Transverse colon (tissue), 4 donors: ENCODE measurements around the gene C4orf51. TPM values are rescaled to one million over a fixed set of nuclear protein-coding genes. Genes with fewer than 3 reads are reported as not detected.

ENCODE experiments used
- DNase-seq: peaks from one replicate; pipeline ENCODE4 v3.0.0-alpha.2; 2019
- H3K27ac ChIP-seq, 4 donors: fragments of 200-600 bp; sonication (generic); 2 replicates each; pipeline ENCODE4 v1.5.1; 2016 to 2018; ENCODE audit warnings: inconsistent platforms in 4 of 4
- H3K27me3 ChIP-seq: fragments of 200-600 bp; sonication (generic); 2 replicates; pipeline ENCODE4 v1.5.1; 2017; ENCODE audit warnings: inconsistent platforms
- H3K36me3 ChIP-seq, 4 donors: fragments of 200-600 bp; sonication (generic); 2 replicates each; pipeline ENCODE4 v1.5.1; 2017 to 2019; ENCODE audit warnings: inconsistent platforms in 4 of 4
- H3K4me1 ChIP-seq, 4 donors: fragments of 200-600 bp; sonication (generic); 2 replicates each; pipeline ENCODE4 v1.5.1; 2017 to 2020; ENCODE audit warnings: inconsistent platforms in 4 of 4
- H3K4me3 ChIP-seq, 4 donors: fragments of 200-600 bp; sonication (generic); 1 replicate in 1 of 4; 2 replicates in 3 of 4; pipeline versions ENCODE4 v1.5.1 to v1.6.1; 2017 to 2019; ENCODE audit warnings: inconsistent platforms in 4 of 4
- H3K9me3 ChIP-seq, 2 donors: fragments of 200-600 bp; sonication (generic); 2 replicates each; pipeline ENCODE4 v1.5.1; 2017 to 2019; ENCODE audit warnings: inconsistent platforms in 2 of 2
- CTCF ChIP-seq, 5 experiments: fragments of 200-600 bp in 3 of 5; fragments of 450-650 bp in 2 of 5; sonication (generic) in 3 of 5; IDR thresholded peaks; 1 replicate in 2 of 5; 2 replicates in 3 of 5; pipeline ENCODE4 v1.5.1; 2016 to 2017; ENCODE audit warnings: antibody characterized with exemption in 5 of 5, inconsistent platforms in 3 of 5, mild to moderate bottlenecking in 2 of 5, moderate library complexity in 1 of 5
- EP300 ChIP-seq: sonication (generic); formaldehyde crosslinking; IDR thresholded peaks from one replicate; pipeline ENCODE4 v1.6.1; 2017; ENCODE audit warnings: antibody characterized with exemption, low read depth
- POLR2A ChIP-seq: fragments of 450-650 bp; IDR thresholded peaks from one replicate; pipeline ENCODE4 v1.6.1; 2016; ENCODE audit warnings: antibody characterized with exemption, mild to moderate bottlenecking, moderate library complexity
- POLR2AphosphoS5 ChIP-seq, 3 donors: sonication (generic); formaldehyde crosslinking; IDR thresholded peaks; one replicate each; pipeline ENCODE4 v1.6.1; 2016; ENCODE audit warnings: antibody characterized with exemption in 3 of 3
- WGBS, 2 donors: methylation state at CpG; one replicate each; pipeline ENCODE4 v1.1.5; 2018; ENCODE audit warnings: low coverage in 1 of 2; 5-methylcytosine and 5-hydroxymethylcytosine counted together
- in situ Hi-C, 4 donors: fragments of 200-750 bp; cut with MboI; loops; one replicate each; pipeline versions ENCODE4 v1.15.0 to v1.15.1; 2017; ENCODE audit warnings: low sequenced_read_pairs in 3 of 4, low pct_ligation_motif_present in 1 of 4, low pct_unique_long_range_greater_than_20kb in 1 of 4
- intact Hi-C: fragments of 100-400 bp; cut with DNase I; formaldehyde crosslinking; loops from one replicate; pipeline ENCODE4 v1.15.1; 2023; ENCODE audit warnings: low total_unique reads
- total RNA-seq, 4 donors: library from RNA; depleted of rRNA; stranded (reverse); fragments of >200 nt; gene quantifications; one replicate each; pipeline ENCODE4 v1.1.0, GENCODE V29; 2016

The C4orf51 gene
- total RNA-seq, 4 donors from 2014 or later = not detected

DNA sequence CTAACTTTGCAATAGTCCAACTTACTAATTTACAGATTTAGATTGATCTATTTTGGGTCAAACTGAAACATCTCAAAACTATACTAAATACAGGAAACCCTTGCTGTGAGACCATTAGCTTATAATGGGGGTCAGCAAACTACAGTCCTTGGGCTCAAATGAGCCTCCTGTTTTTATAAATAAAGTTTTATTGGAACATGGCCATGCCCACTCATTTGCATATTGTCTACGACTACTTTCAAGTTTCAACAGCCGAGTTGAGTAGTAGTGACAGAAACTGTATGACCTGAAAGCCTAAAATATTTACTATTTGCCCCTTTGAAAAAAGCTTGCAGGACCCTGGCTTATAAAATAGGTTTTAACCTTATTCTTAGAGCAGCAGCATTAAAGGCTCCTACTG lies 92.4 kb downstream of the C4orf51 start:
- intact Hi-C loops = loop anchor here (5.0 kb wide), 1 partner anchor 35 kb away; no protein-coding TSS in a partner anchor
- DNase-seq = no peak
- in situ Hi-C loops = no loop called here
- Histone ChIP-seq H3K27ac (no peak overlapping the region), H3K9me3 (no peaks in the 10 kb centered on the region), H3K4me1 (peaks cover 0 to 4% (median 2%) of the 10 kb centered on the region in 4 donors), H3K27me3 (no peaks in the 10 kb centered on the region), H3K4me3 (no peak overlapping the region), H3K36me3 (peaks cover 0 to 4% (median 0%) of the 10 kb centered on the region in 4 donors)
- WGBS, 2 donors = 80 to 90% methylated on average over 2 of the region's 2 CpGs
- TF ChIP-seq CTCF (IDR thresholded peaks at IDR 0.05) = no peak
- no peak for TF ChIP-seq POLR2AphosphoS5 (IDR thresholded peaks at IDR 0.05)
- no peak for TF ChIP-seq EP300
- TF ChIP-seq POLR2A = no peak

DNA sequence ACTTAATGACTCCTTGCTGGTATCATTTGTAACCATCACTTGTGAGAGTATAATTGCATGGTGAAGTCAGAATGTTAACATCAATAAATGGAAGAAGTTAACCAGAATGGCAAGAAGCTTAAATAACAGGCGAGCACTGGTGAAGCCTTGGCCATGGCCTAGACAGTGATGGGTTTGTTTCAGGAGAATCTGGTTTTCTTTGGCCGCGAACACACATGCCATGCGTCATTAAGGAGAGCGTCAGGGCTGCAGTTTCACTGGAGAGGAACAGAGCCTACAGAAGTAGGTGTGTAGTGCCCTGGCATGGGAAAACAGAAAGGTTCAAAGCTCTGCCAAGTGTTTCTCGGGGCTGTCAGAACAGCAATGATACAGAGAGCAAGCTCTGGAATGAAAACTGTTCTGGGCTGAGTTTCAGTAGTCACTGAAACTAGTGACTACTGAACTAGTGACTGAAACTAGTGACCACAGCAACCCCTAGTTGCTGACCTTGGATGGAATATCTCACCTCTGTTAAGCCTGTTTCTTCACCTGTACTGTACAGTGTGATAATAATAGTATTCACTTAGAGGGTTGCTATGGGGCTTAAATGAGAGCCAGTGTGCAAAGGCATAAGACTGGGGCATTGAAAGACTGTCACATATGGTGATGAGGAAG lies 93.8 kb downstream of the C4orf51 start:
- peak; percentile 15 for DNase-seq
- peaks cover 0 to 4% (median 2%) of the 10 kb centered on the region in 4 donors for H3K4me1 ChIP-seq
- H3K4me3 ChIP-seq = no peak overlapping the region
- H3K9me3 ChIP-seq = no peaks in the 10 kb centered on the region
- intact Hi-C loops = loop anchor here (5.0 kb wide), 1 partner anchor 36 kb away; no protein-coding TSS in a partner anchor
- WGBS, 2 donors = 63 to 92% methylated on average over 5 to 6 of the region's 6 CpGs
- peaks cover 0 to 7% (median 0%) of the 10 kb centered on the region in 4 donors for H3K36me3 ChIP-seq
- peak overlapping the region; percentile 4 to 78 (median 57) for H3K27ac ChIP-seq
- H3K27me3 ChIP-seq = no peaks in the 10 kb centered on the region
- in situ Hi-C loops = no loop called here
- TF ChIP-seq POLR2A (no peak), POLR2AphosphoS5 (IDR thresholded peaks at IDR 0.05) (peak; percentile 25 to 83 (median 38)), EP300 (peak; percentile 44), CTCF (IDR thresholded peaks at IDR 0.05) (no peak)

DNA sequence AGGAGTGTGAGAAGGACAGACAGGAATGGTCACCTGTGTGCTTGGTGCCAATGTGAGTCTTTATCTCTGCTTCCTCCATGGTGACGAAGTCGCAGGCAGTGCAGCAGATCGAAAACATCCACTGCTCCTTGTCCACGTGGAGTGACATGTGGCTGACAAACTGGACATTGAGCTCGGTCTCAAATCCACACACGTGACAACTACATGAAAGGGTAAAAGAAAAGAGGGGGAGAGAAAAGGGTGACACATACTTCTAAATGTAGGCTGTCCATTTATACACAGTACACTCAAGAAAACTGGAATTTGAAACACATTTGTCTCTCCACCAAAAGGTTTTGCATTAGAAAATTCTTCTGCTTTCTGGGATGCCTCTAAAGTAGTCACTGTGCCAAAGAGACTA lies 94.5 kb downstream of the C4orf51 start:
- in situ Hi-C loops (no loop called here), intact Hi-C loops (loop anchor here (5.0 kb wide), 1 partner anchor 37 kb away; no protein-coding TSS in a partner anchor)
- no peaks in the 10 kb centered on the region for H3K27me3 ChIP-seq
- no peaks in the 10 kb centered on the region for H3K9me3 ChIP-seq
- no peak overlapping the region for H3K4me3 ChIP-seq
- peaks cover 0 to 4% (median 2%) of the 10 kb centered on the region in 4 donors for H3K4me1 ChIP-seq
- no peak for TF ChIP-seq EP300
- TF ChIP-seq POLR2A = no peak
- no peak for TF ChIP-seq CTCF (IDR thresholded peaks at IDR 0.05)
- TF ChIP-seq POLR2AphosphoS5 (IDR thresholded peaks at IDR 0.05) = no peak
- no peak for DNase-seq
- WGBS, 2 donors = 93 to 98% methylated on average over 6 of the region's 6 CpGs
- H3K27ac ChIP-seq = peak overlapping the region; percentile 4 to 78 (median 57)
- peaks cover 0 to 7% (median 0%) of the 10 kb centered on the region in 4 donors for H3K36me3 ChIP-seq

- H3K9me3 ChIP-seq = no peaks in the 10 kb centered on the region
- H3K27ac ChIP-seq = no peak overlapping the region
- DNase-seq = no peak
- intact Hi-C loops = no loop called here
- H3K36me3 ChIP-seq = peaks cover 0 to 7% (median 0%) of the 10 kb centered on the region in 4 donors
- WGBS, 2 donors = 88 to 93% methylated on average over 2 to 3 of the region's 3 CpGs
- TF ChIP-seq POLR2AphosphoS5 (IDR thresholded peaks at IDR 0.05) (no peak), POLR2A (no peak), EP300 (no peak), CTCF (IDR thresholded peaks at IDR 0.05) (no peak)
- H3K4me1 ChIP-seq = peaks cover 0 to 4% (median 2%) of the 10 kb centered on the region in 4 donors
- no peak overlapping the region for H3K4me3 ChIP-seq
- in situ Hi-C loops = no loop called here
- H3K27me3 ChIP-seq = no peaks in the 10 kb centered on the region
These were observed 95.5 kb downstream of the C4orf51 start for GRCh38 chr4:145775406-145775805.
